Activated CD4-positive, alpha-beta T cell treated with anti-CD3 and anti-CD28 coated beads, Interleukin-2, amount 10 ng/mL, durations not matched to agents 24 days and 14 days (primary cell): ENCODE measurements around the gene EGFL6. TPM values are rescaled to one million over a fixed set of nuclear protein-coding genes. Genes with fewer than 3 reads are reported as not detected.
A peak's percentile ranks its signal among the peaks of the same experiment; 100 is the strongest.

ENCODE experiments used
- DNase-seq: peaks from one replicate; pipeline ENCODE4 v3.0.0; 2022
- H3K27ac Mint-ChIP-seq: one replicate; pipeline ENCODE4 v1.8.0; 2022; ENCODE audit warnings: mild to moderate bottlenecking, mixed read lengths
- H3K27me3 Mint-ChIP-seq: one replicate; pipeline ENCODE4 v1.8.0; 2022; ENCODE audit warnings: mixed read lengths
- H3K36me3 Mint-ChIP-seq: one replicate; pipeline ENCODE4 v1.8.0; 2022; ENCODE audit warnings: low read depth, mild to moderate bottlenecking, mixed read lengths
- H3K4me1 Mint-ChIP-seq: one replicate; pipeline ENCODE4 v1.8.0; 2021; ENCODE audit warnings: mixed read lengths
- H3K4me3 Mint-ChIP-seq: one replicate; pipeline ENCODE4 v1.8.0; 2022; ENCODE audit warnings: mild to moderate bottlenecking, moderate library complexity, mixed read lengths
- H3K9me3 Mint-ChIP-seq: one replicate; pipeline ENCODE4 v1.8.0; 2021; ENCODE audit warnings: mixed read lengths
- intact Hi-C: fragments of 100-400 bp; cut with micrococcal nuclease; formaldehyde crosslinking; loops from one replicate; pipeline ENCODE4 v1.15.1; 2023
- total RNA-seq: library from RNA; stranded (reverse); gene quantifications from 2 replicates; pipeline ENCODE4 v1.2.3, GENCODE V29; 2022

The EGFL6 gene, protein sequence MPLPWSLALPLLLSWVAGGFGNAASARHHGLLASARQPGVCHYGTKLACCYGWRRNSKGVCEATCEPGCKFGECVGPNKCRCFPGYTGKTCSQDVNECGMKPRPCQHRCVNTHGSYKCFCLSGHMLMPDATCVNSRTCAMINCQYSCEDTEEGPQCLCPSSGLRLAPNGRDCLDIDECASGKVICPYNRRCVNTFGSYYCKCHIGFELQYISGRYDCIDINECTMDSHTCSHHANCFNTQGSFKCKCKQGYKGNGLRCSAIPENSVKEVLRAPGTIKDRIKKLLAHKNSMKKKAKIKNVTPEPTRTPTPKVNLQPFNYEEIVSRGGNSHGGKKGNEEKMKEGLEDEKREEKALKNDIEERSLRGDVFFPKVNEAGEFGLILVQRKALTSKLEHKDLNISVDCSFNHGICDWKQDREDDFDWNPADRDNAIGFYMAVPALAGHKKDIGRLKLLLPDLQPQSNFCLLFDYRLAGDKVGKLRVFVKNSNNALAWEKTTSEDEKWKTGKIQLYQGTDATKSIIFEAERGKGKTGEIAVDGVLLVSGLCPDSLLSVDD
- total RNA-seq = 1.7 and 2.2 TPM in 2 replicates

GRCh38 chrX:13569479-13570260, at the start of gene EGFL6:
Gene EGFL6 (plus strand): TSS chrX:13569601. CDS start chrX:13569862, 261 bp downstream.
- Mint-ChIP-seq H3K4me3 (peak within 1 kb of the TSS; percentile 67), H3K4me1 (peaks cover 16% of the 10 kb centered on the region), H3K27me3 (peaks cover 13% of the 10 kb centered on the region), H3K36me3 (no peaks in the 10 kb centered on the region), H3K27ac (no peak within 1 kb of the TSS), H3K9me3 (no peaks in the 10 kb centered on the region)
- peak; percentile 60 for DNase-seq
- intact Hi-C loops = loop anchor here (5.0 kb wide), 1 partner anchor 83 kb away; the partner anchor contains the start of gene TCEANC

DNA sequence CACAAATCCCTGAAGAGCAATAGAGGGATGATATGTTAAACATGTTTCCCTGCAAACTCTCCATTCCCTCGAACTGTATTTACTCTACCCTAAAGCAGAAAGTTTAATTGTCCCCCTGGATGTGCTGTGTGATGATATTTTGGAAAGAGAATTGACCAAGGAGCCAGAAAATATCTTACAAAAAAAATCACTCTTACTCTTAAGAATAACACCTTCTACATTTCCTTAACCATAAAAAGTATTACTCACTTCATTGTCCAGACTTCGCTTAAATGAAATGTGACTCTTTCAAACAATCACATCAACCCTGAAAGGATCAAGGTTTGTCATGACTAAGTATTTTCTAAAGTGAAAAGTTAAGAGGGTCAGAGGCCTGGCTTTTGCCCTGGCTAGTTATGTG, 49.0 kb upstream of the EGFL6 start:
- Mint-ChIP-seq H3K4me1 (no peaks in the 10 kb centered on the region), H3K27me3 (peaks cover 5% of the 10 kb centered on the region), H3K36me3 (no peaks in the 10 kb centered on the region), H3K9me3 (no peaks in the 10 kb centered on the region), H3K4me3 (no peak overlapping the region), H3K27ac (no peak overlapping the region)
- no peak for DNase-seq
- intact Hi-C loops = no loop called here

DNA sequence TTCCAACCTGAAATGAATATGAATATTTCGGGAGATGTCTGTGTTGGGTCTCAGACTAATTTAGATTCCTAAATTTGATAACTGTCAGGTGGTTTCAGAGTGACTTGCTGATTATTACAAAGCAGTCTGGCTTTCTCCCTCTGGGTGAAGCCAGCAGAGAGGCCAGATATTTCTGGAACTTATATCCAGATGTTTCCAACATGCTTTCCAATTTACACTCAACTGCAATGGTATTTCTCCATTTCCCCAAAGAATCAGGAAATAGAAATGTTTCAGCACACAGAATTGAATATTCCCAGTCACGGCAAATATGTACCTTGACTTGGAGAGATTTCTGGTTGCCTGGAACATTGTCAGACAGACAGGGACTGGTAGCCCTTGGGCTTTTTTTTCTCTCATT, 48.5 kb upstream of the EGFL6 start:
- H3K4me3 Mint-ChIP-seq = no peak overlapping the region
- no peaks in the 10 kb centered on the region for H3K36me3 Mint-ChIP-seq
- H3K27me3 Mint-ChIP-seq = peaks cover 5% of the 10 kb centered on the region
- no peak overlapping the region for H3K27ac Mint-ChIP-seq
- H3K9me3 Mint-ChIP-seq = no peaks in the 10 kb centered on the region
- no peak for DNase-seq
- H3K4me1 Mint-ChIP-seq = no peaks in the 10 kb centered on the region
- intact Hi-C loops = no loop called here

GRCh38 chrX:13522811-13523210, 46.6 kb upstream of the EGFL6 start:
- no peak overlapping the region for H3K4me3 Mint-ChIP-seq
- no peaks in the 10 kb centered on the region for H3K36me3 Mint-ChIP-seq
- H3K27ac Mint-ChIP-seq = no peak overlapping the region
- intact Hi-C loops = no loop called here
- no peak for DNase-seq
- H3K9me3 Mint-ChIP-seq = no peaks in the 10 kb centered on the region
- peaks cover 5% of the 10 kb centered on the region for H3K27me3 Mint-ChIP-seq
- no peaks in the 10 kb centered on the region for H3K4me1 Mint-ChIP-seq

DNA sequence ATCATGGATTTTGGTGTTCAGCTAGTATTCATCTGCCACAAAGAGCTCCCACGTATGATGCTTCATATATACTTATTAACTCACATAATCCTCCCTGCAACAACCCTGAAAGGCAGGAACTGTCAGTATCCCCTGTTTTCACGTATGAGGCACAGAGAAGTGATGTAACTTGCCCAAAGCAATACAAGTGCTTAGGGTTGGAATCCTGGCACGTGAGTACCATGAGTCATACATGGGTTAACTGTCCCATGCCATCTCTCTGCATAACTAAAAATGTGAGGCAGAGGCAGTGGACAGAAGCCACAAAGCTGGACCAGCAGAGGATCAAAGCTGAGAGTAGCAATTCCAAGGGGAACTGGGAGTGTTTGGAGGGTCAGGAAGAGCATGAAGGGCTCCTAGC, 35.7 kb upstream of the EGFL6 start:
- H3K4me3 Mint-ChIP-seq = no peak overlapping the region

DNA sequence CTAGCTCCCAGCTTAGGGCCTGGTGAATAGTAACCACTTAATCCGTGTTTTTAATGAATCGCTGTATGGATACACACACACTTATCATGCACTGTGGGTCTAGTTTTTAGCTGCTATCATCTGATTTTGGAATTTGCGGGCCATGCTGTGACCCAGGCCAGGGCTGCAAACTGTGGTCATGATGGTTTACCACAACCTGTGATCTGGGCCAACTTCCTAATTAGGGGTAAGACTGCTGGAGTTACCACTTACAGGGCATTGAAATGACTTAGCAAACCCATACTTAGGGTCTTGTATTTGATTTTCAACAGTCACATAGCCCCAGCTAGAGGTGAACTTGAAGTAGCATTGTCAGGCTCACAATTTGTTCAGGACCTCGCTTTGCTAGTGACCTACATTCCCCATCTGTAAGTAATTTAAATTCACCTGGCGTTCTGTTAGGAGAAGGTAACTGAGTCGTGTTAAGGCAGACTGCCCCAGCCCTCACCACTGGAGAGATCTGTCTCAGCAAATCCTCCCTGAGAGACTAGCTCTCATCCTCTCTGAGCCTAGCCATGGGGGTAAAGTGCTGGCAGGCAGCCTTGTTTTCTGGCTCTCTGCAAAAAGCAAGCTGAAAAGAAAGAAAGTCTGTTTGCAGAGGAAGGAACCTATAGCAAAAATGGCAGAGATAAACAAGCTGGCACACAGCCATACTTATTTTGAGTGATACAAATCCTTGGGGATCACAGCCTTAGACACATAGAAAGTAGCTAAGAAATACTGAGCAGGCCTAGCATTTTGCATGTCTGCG, 33.8 kb upstream of the EGFL6 start:
- no peak for DNase-seq
- Mint-ChIP-seq H3K27ac (no peak overlapping the region), H3K9me3 (no peaks in the 10 kb centered on the region), H3K36me3 (no peaks in the 10 kb centered on the region), H3K4me1 (no peaks in the 10 kb centered on the region), H3K27me3 (peaks cover 2% of the 10 kb centered on the region), H3K4me3 (no peak overlapping the region)
- intact Hi-C loops = no loop called here

More for the DNA sequence above, 35.7 kb upstream of the EGFL6 start:
- Mint-ChIP-seq H3K9me3 (no peaks in the 10 kb centered on the region), H3K27ac (no peak overlapping the region), H3K36me3 (no peaks in the 10 kb centered on the region), H3K27me3 (peaks cover 2% of the 10 kb centered on the region), H3K4me1 (no peaks in the 10 kb centered on the region)
- intact Hi-C loops = no loop called here
- no peak for DNase-seq

DNA sequence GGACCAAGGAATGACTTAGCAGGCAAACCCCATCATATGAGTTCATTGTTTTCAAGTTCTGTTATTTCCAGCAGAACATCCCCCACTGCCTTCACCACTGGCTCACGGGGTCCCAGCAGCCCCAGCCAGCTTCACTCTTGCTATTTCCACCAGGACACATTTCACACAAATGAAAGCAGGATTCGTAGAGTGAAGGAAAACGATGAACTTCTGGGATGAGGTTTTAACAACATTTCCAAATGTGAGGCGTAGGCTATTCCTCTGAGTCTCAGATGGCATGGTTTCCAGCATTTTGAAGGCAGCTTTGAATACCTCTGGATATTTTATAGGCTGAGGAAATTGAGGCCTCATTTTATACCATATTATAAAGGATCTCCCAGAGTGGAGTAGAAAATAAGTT, 32.9 kb upstream of the EGFL6 start:
- Mint-ChIP-seq H3K9me3 (no peaks in the 10 kb centered on the region), H3K4me3 (no peak overlapping the region), H3K36me3 (no peaks in the 10 kb centered on the region), H3K27me3 (peaks cover 2% of the 10 kb centered on the region), H3K4me1 (no peaks in the 10 kb centered on the region), H3K27ac (no peak overlapping the region)
- DNase-seq = no peak
- intact Hi-C loops = no loop called here

DNA sequence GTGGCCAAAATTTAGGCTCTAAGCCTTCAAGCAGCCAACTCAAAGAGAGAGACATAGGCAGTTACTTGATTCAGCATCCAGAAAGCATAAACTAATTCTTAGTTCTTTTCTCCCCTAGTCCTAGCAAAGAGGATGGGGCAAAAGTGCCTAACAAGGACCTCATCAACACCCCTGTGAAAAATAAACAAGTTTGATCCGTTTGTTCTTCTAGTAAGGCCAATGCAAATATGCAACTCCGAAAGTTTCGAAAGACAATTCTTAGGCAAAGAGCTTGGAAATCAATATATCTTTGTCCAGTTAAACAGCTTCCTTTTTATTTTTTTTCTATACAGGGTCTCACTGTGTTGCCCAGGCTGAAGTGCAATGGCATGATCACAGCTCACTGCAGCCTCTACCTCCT, 31.0 kb upstream of the EGFL6 start:
- Mint-ChIP-seq H3K4me1 (no peaks in the 10 kb centered on the region), H3K9me3 (no peaks in the 10 kb centered on the region), H3K36me3 (no peaks in the 10 kb centered on the region)

DNA sequence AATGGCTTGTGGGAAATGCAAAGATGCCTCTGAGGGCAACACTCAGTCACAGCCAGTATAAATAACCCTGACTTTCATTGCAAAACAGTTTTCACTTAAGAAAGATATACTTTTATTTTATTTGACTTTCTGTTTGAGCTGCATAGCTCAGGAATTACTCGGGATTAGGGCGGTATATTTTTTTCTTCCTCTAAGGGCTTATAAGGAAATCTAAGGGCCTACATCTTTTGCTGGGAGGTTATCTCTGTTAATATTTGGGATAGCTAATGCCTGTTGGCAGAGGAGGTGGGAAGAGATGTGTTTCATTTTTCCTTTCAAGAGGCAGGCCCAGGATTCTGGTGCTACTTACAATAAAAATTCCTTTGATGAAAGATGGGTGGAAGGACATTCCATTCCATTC, 28.8 kb upstream of the EGFL6 start:
- intact Hi-C loops = no loop called here
- H3K27me3 Mint-ChIP-seq = no peaks in the 10 kb centered on the region
- no peaks in the 10 kb centered on the region for H3K36me3 Mint-ChIP-seq
- no peak overlapping the region for H3K27ac Mint-ChIP-seq
- no peak overlapping the region for H3K4me3 Mint-ChIP-seq
- no peaks in the 10 kb centered on the region for H3K4me1 Mint-ChIP-seq
- no peak for DNase-seq
- H3K9me3 Mint-ChIP-seq = no peaks in the 10 kb centered on the region

More for the DNA sequence above, 31.0 kb upstream of the EGFL6 start:
- H3K4me3 Mint-ChIP-seq = no peak overlapping the region
- H3K27ac Mint-ChIP-seq = no peak overlapping the region
- no peak for DNase-seq
- no peaks in the 10 kb centered on the region for H3K27me3 Mint-ChIP-seq
- intact Hi-C loops = no loop called here

- Mint-ChIP-seq H3K4me3 (no peak overlapping the region), H3K27me3 (peaks cover 7% of the 10 kb centered on the region), H3K36me3 (no peaks in the 10 kb centered on the region), H3K9me3 (no peaks in the 10 kb centered on the region), H3K27ac (no peak overlapping the region), H3K4me1 (peaks cover 4% of the 10 kb centered on the region)
- no peak for DNase-seq
- intact Hi-C loops = no loop called here
Observed at GRCh38 chrX:13545726-13546125, 23.7 kb upstream of the EGFL6 start.

GRCh38 chrX:13547671-13548070, 21.7 kb upstream of the EGFL6 start:
- H3K4me3 Mint-ChIP-seq = no peak overlapping the region
- no peak for DNase-seq
- intact Hi-C loops = no loop called here
- H3K4me1 Mint-ChIP-seq = peaks cover 4% of the 10 kb centered on the region
- no peaks in the 10 kb centered on the region for H3K36me3 Mint-ChIP-seq
- no peaks in the 10 kb centered on the region for H3K9me3 Mint-ChIP-seq
- peaks cover 7% of the 10 kb centered on the region for H3K27me3 Mint-ChIP-seq
- no peak overlapping the region for H3K27ac Mint-ChIP-seq

GRCh38 chrX:13550346-13550745, 19.1 kb upstream of the EGFL6 start:
- DNase-seq = no peak
- Mint-ChIP-seq H3K27ac (no peak overlapping the region), H3K36me3 (no peaks in the 10 kb centered on the region), H3K27me3 (peaks cover 7% of the 10 kb centered on the region), H3K4me1 (peaks cover 4% of the 10 kb centered on the region), H3K4me3 (no peak overlapping the region), H3K9me3 (no peaks in the 10 kb centered on the region)
- intact Hi-C loops = no loop called here

DNA sequence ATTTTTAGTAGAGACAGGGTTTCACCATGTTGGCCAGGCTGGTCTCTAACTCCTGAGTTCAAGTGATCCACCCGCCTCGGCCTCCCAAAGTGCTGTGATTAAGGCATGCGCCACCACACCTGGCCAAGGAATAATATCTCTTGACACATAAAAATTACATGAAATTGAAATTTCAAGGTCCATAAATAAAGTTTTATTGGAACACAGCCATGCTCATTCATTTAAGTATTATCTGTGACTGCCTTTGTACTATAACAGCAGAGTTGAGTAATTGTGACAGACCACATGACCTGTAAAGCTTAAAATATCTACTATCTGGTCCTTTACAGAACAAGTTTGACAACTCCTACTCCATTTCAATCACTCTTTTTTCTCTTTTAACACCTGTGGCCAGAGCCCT, 17.8 kb upstream of the EGFL6 start:
- DNase-seq = no peak
- intact Hi-C loops = no loop called here
- no peaks in the 10 kb centered on the region for H3K9me3 Mint-ChIP-seq
- peaks cover 11% of the 10 kb centered on the region for H3K27me3 Mint-ChIP-seq
- no peaks in the 10 kb centered on the region for H3K36me3 Mint-ChIP-seq
- no peak overlapping the region for H3K4me3 Mint-ChIP-seq
- H3K27ac Mint-ChIP-seq = no peak overlapping the region
- peaks cover 4% of the 10 kb centered on the region for H3K4me1 Mint-ChIP-seq
